HL-60 (cell line): Measurements from ENCODE around the gene IQCB1.

Experiments
- DNase-seq, 2 experiments: peaks; one replicate each; pipeline ENCODE4 v3.0.0-alpha.2; 2010 to 2020; ENCODE audit warnings: low read depth in 1 of 2, low spot score in 1 of 2
- H3K27ac ChIP-seq: fragments of 250-450 bp; sonication (Bioruptor Pico); replicated peaks from 2 replicates; pipeline ENCODE4 v1.5.1; 2020; ENCODE audit warnings: mild to moderate bottlenecking, moderate library complexity
- H3K27me3 ChIP-seq: fragments of 250-450 bp; sonication (Bioruptor Pico); 2 replicates; pipeline ENCODE4 v1.5.1; 2021; ENCODE audit warnings: mild to moderate bottlenecking, moderate library complexity; ENCODE audit not compliant: insufficient read depth, poor library complexity, severe bottlenecking
- H3K4me3 ChIP-seq: replicated peaks from 2 replicates; pipeline ENCODE4 v1.5.1; 2011; ENCODE audit warnings: mild to moderate bottlenecking, control low read depth, low read length; ENCODE audit not compliant: insufficient read depth
- GABPA ChIP-seq: IDR thresholded peaks from 2 replicates; pipeline ENCODE4 v1.6.1; 2012; ENCODE audit warnings: low read depth
- POLR2AphosphoS5 ChIP-seq: IDR thresholded peaks from 2 replicates; pipeline ENCODE4 v1.6.1; 2012; ENCODE audit warnings: low read depth
- SPI1 ChIP-seq: IDR thresholded peaks from 2 replicates; pipeline ENCODE4 v1.6.1; 2012; ENCODE audit warnings: low read depth, mild to moderate bottlenecking, borderline replicate concordance
- TF ChIP-seq, protein P1 (sequence below): IDR thresholded peaks from 2 replicates; pipeline ENCODE4 v1.6.1; 2012; ENCODE audit warnings: low read depth; ENCODE audit not compliant: insufficient replicate concordance
- TF ChIP-seq, protein P2 (sequence below): IDR thresholded peaks from one replicate; pipeline ENCODE4 v1.5.1; 2011; ENCODE audit warnings: low read length, control low read depth, inconsistent platforms; ENCODE audit not compliant: insufficient read depth

IQCB1 gene

DNA sequence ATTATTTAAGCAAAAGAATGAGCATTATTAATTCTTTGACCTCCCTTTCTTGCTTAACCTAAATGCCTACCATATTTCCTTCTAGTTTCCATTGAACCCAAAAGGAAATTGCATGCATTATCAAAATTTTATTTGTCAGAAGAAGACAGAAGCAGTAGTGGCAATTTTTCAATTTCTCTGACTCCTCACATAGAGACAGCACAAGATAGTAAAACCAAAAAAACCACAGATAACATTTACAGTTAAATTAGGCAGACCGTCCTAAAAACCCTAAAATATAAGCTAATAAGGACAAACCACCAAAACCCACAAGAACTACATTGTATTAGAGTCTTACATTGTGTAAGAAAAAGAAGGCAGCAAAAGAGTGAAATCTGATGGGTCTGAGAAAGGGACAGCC, 112.4 kb downstream of the IQCB1 start:
- TF ChIP-seq SPI1 (no peak), POLR2AphosphoS5 (no peak), GABPA (no peak)
- TF ChIP-seq, protein P1, sequence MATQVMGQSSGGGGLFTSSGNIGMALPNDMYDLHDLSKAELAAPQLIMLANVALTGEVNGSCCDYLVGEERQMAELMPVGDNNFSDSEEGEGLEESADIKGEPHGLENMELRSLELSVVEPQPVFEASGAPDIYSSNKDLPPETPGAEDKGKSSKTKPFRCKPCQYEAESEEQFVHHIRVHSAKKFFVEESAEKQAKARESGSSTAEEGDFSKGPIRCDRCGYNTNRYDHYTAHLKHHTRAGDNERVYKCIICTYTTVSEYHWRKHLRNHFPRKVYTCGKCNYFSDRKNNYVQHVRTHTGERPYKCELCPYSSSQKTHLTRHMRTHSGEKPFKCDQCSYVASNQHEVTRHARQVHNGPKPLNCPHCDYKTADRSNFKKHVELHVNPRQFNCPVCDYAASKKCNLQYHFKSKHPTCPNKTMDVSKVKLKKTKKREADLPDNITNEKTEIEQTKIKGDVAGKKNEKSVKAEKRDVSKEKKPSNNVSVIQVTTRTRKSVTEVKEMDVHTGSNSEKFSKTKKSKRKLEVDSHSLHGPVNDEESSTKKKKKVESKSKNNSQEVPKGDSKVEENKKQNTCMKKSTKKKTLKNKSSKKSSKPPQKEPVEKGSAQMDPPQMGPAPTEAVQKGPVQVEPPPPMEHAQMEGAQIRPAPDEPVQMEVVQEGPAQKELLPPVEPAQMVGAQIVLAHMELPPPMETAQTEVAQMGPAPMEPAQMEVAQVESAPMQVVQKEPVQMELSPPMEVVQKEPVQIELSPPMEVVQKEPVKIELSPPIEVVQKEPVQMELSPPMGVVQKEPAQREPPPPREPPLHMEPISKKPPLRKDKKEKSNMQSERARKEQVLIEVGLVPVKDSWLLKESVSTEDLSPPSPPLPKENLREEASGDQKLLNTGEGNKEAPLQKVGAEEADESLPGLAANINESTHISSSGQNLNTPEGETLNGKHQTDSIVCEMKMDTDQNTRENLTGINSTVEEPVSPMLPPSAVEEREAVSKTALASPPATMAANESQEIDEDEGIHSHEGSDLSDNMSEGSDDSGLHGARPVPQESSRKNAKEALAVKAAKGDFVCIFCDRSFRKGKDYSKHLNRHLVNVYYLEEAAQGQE, result no peak
- TF ChIP-seq, protein P2, sequence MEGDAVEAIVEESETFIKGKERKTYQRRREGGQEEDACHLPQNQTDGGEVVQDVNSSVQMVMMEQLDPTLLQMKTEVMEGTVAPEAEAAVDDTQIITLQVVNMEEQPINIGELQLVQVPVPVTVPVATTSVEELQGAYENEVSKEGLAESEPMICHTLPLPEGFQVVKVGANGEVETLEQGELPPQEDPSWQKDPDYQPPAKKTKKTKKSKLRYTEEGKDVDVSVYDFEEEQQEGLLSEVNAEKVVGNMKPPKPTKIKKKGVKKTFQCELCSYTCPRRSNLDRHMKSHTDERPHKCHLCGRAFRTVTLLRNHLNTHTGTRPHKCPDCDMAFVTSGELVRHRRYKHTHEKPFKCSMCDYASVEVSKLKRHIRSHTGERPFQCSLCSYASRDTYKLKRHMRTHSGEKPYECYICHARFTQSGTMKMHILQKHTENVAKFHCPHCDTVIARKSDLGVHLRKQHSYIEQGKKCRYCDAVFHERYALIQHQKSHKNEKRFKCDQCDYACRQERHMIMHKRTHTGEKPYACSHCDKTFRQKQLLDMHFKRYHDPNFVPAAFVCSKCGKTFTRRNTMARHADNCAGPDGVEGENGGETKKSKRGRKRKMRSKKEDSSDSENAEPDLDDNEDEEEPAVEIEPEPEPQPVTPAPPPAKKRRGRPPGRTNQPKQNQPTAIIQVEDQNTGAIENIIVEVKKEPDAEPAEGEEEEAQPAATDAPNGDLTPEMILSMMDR, result no peak
- Histone ChIP-seq H3K4me3 (no peak overlapping the region), H3K27ac (no peak overlapping the region), H3K27me3 (no peaks in the 10 kb centered on the region)
- DNase-seq, result no peak

DNA sequence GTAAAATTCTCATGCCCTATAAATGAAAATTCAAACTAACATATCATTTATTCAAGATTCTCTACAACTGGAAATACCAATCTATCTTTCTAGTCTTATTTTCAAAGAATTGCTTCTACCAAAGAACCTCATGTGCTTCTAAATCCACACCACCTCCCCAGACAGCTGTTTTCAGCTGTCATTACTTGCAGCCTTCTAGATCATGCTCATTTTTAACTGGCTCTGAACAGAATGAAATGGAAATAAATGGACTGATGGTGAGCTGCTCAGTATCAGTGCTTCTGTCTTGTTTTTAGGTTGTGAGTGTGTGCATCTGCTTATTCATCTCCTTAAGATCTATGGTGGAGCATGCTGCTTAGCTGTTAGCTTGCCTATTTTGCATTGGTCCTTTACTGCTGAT, 114.7 kb downstream of the IQCB1 start:
- H3K27me3 ChIP-seq, result no peaks in the 10 kb centered on the region
- H3K27ac ChIP-seq, result no peak overlapping the region
- no peak for DNase-seq
- H3K4me3 ChIP-seq, result no peak overlapping the region
- TF ChIP-seq GABPA, result no peak
- no peak for TF ChIP-seq POLR2AphosphoS5
- TF ChIP-seq, protein P2, result no peak
- no peak for TF ChIP-seq SPI1
- TF ChIP-seq, protein P1, result no peak
